ENCODE measurements around the gene HES1. TPM values are rescaled to one million over a fixed set of nuclear protein-coding genes. Genes with fewer than 3 reads are reported as not detected.

HES1 gene
- total and polyA plus RNA-seq, 9 of the 15 experiments (the other 6 are each of a cell fraction or from before 2014, with no cell fraction given), result 3.4 to 37.0 (median 19.3) TPM

- no peak for TF ChIP-seq BCL6 (CRISPR knock-in tag; IDR thresholded peaks at IDR 0.05)
- no peak for TF ChIP-seq MECOM (CRISPR knock-in tag; IDR thresholded peaks at IDR 0.05)
- no peak for TF ChIP-seq PCBP2 (IDR thresholded peaks at IDR 0.05; ENCODE audit: low read depth, low read length, poor library complexity, severe bottlenecking)
- TF ChIP-seq ZNF217 (CRISPR knock-in tag; IDR thresholded peaks at IDR 0.05), result no peak
- no peak for TF ChIP-seq ZFP36 (IDR thresholded peaks at IDR 0.05; ENCODE audit: low read depth, low read length, partially characterized antibody)
- no peak for TF ChIP-seq NR2C1 (IDR thresholded peaks at IDR 0.05)
- TF ChIP-seq NR2C1 (tag; IDR thresholded peaks at IDR 0.05), result peak; percentile 34; the same call in 1 of the 2 replicates
- no peak for TF ChIP-seq HCFC1 (IDR thresholded peaks at IDR 0.05; ENCODE audit: low read depth, low read length)
- peak; percentile 61 for TF ChIP-seq POLR2A (conservative IDR thresholded peaks at IDR 0.05)
- no peak for TF ChIP-seq POU5F1 (IDR thresholded peaks at IDR 0.05; ENCODE audit: borderline replicate concordance, low read depth, low read length, partially characterized antibody)
- TF ChIP-seq TCF3 (CRISPR knock-in tag; IDR thresholded peaks at IDR 0.05), result 0 out of 2 replicates have a peak, but pooled peaks have one; percentile 3
- TF ChIP-seq HDGF (IDR thresholded peaks at IDR 0.05), result no peak
- TF ChIP-seq USF2 (CRISPR knock-in tag; IDR thresholded peaks at IDR 0.05), result no peak
- TF ChIP-seq SMAD4 (CRISPR knock-in tag; conservative IDR thresholded peaks at IDR 0.05), result no peak
- TF ChIP-seq JUN (IDR thresholded peaks at IDR 0.05; ENCODE audit: borderline replicate concordance, low read depth, low read length), result no peak
- TF ChIP-seq JUN (CRISPR knock-in tag; IDR thresholded peaks at IDR 0.05; ENCODE audit: borderline replicate concordance), result no peak
- TF ChIP-seq HEY1 (CRISPR knock-in tag; IDR thresholded peaks at IDR 0.05; ENCODE audit: borderline replicate concordance), result no peak
- TF ChIP-seq ZNF318 (IDR thresholded peaks at IDR 0.05; ENCODE audit: borderline replicate concordance in 1 of 2, low read depth in 1 of 2), result no peak; a peak in 1 of 4 replicates
- TF ChIP-seq KLF13 (tag; IDR thresholded peaks at IDR 0.05; ENCODE audit: borderline replicate concordance, low read depth), result no peak
- no peak for TF ChIP-seq HMGN3 (IDR thresholded peaks at IDR 0.05; ENCODE audit: borderline replicate concordance, extremely low read depth, insufficient read length, low read depth, low read length)
- no peak for TF ChIP-seq ZNF57 (CRISPR knock-in tag; IDR thresholded peaks at IDR 0.05)
Measured at GRCh38 chr3:194137008-194137505, 1.1 kb downstream of the HES1 start (continued).
